Natural killer cell (primary cell): Measurements from ENCODE around the gene OXLD1. TPM values are rescaled to one million over a fixed set of nuclear protein-coding genes. Genes with fewer than 3 reads are reported as not detected.

Source experiments
- ATAC-seq, 3 donors: fragments of 150-1000 bp in 2 of 3; fragments of 200-7000 bp in 1 of 3; cut with Tn5 transposase; 1 replicate in 1 of 3; 2 replicates in 2 of 3; pipeline ENCODE4 v1.10.0; 2021; ENCODE audit warnings: mild to moderate bottlenecking in 2 of 3, moderate library complexity in 2 of 3
- DNase-seq, 2 donors: peaks; one replicate each; pipeline versions ENCODE4 v3.0.0 to v3.0.0-alpha.2; 2013 to 2021; ENCODE audit warnings: mixed read lengths in 1 of 2
- H3K27ac ChIP-seq: one replicate; pipeline ENCODE4 v1.5.1; 2013; ENCODE audit warnings: mild to moderate bottlenecking, low read length
- H3K27me3 ChIP-seq: one replicate; pipeline ENCODE4 v1.6.1; 2013; ENCODE audit warnings: low read length; ENCODE audit not compliant: control insufficient read depth, insufficient read depth
- H3K36me3 ChIP-seq: one replicate; pipeline ENCODE4 v1.6.1; 2013; ENCODE audit warnings: low read length; ENCODE audit not compliant: control insufficient read depth, insufficient read depth
- H3K4me1 ChIP-seq: one replicate; pipeline ENCODE4 v1.6.1; 2013; ENCODE audit warnings: low read length; ENCODE audit not compliant: control insufficient read depth, insufficient read depth
- H3K4me3 ChIP-seq: one replicate; pipeline ENCODE4 v1.5.1; 2013; ENCODE audit warnings: low read length
- H3K9me3 ChIP-seq: one replicate; pipeline ENCODE4 v1.6.1; 2013; ENCODE audit warnings: low read length; ENCODE audit not compliant: control insufficient read depth, insufficient read depth
- H3K27ac Mint-ChIP-seq, 2 donors: one replicate each; pipeline ENCODE4 v1.8.0; 2022; ENCODE audit warnings: mild to moderate bottlenecking in 2 of 2, mixed read lengths in 2 of 2, moderate library complexity in 1 of 2
- H3K27me3 Mint-ChIP-seq, 2 donors: one replicate each; pipeline ENCODE4 v1.8.0; 2022; ENCODE audit warnings: low read depth in 2 of 2, mixed read lengths in 2 of 2
- H3K36me3 Mint-ChIP-seq: one replicate; pipeline ENCODE4 v1.8.0; 2022; ENCODE audit warnings: mixed read lengths
- H3K4me1 Mint-ChIP-seq, 2 donors: one replicate each; pipeline ENCODE4 v1.8.0; 2022; ENCODE audit warnings: mixed read lengths in 2 of 2
- H3K4me3 Mint-ChIP-seq: one replicate; pipeline ENCODE4 v1.8.0; 2022; ENCODE audit warnings: mild to moderate bottlenecking, moderate library complexity, mixed read lengths
- H3K9me3 Mint-ChIP-seq, 2 donors: one replicate each; pipeline ENCODE4 v1.8.0; 2022; ENCODE audit warnings: mixed read lengths in 2 of 2
- CTCF ChIP-seq: fragments of 200-600 bp; IDR thresholded peaks from one replicate; pipeline ENCODE4 v1.8.0; 2022; ENCODE audit warnings: antibody characterized with exemption
- WGBS: methylation state at CpG from one replicate; pipeline ENCODE4 v1.1.7; 2013; ENCODE audit warnings: missing lambda C conversion rate; ENCODE audit not compliant: insufficient coverage; 5-methylcytosine and 5-hydroxymethylcytosine counted together
- intact Hi-C: fragments of 100-400 bp; cut with micrococcal nuclease; formaldehyde crosslinking; loops from one replicate; pipeline ENCODE4 v1.14.2; 2022
- total RNA-seq, 4 donors: library from RNA; stranded (reverse); fragments of 120-200 nt in 1 of 4; gene quantifications; one replicate each; pipeline versions ENCODE4 v1.2.3 to v1.2.4, GENCODE V29; 2013 to 2022

Gene OXLD1
- total RNA-seq, 3 donors from 2014 or later (not counting 1 experiment from before 2014, with no cell fraction given): 29.9 to 35.0 (median 32.4) TPM

- 81% methylated on average over 23 of the region's 23 CpGs for WGBS
- intact Hi-C loops: loop anchor here (5.0 kb wide), 1 partner anchor 34 kb away; the partner anchor contains the start of genes CCDC137 and OXLD1
- Histone ChIP-seq H3K4me1 (peaks cover 35% of the 10 kb centered on the region), H3K9me3 (no peaks in the 10 kb centered on the region), H3K27me3 (no peaks in the 10 kb centered on the region), H3K36me3 (peaks cover 40% of the 10 kb centered on the region), H3K27ac (peak overlapping the region; percentile 91), H3K4me3 (no peak overlapping the region)
- Mint-ChIP-seq H3K4me1 (peaks cover 14 to 25% of the 10 kb centered on the region in 2 donors), H3K36me3 (no peaks in the 10 kb centered on the region), H3K27me3 (no peaks in the 10 kb centered on the region), H3K9me3 (no peaks in the 10 kb centered on the region), H3K27ac (peak overlapping the region; percentile 94 to 95), H3K4me3 (peak overlapping the region; percentile 93)
- TF ChIP-seq CTCF: no peak
- ATAC-seq (no peak), DNase-seq (peak in 1 of 2 donors; percentile 45)
Observed at GRCh38 chr17:81701288-81702071, 35.1 kb upstream of the OXLD1 start.

GRCh38 chr17:81700353-81701287, 34.2 kb upstream of the OXLD1 start:
- Mint-ChIP-seq H3K36me3 (no peaks in the 10 kb centered on the region), H3K4me1 (peaks cover 14 to 25% of the 10 kb centered on the region in 2 donors), H3K4me3 (no peak overlapping the region), H3K27ac (peak overlapping the region; percentile 94 to 95), H3K27me3 (no peaks in the 10 kb centered on the region), H3K9me3 (no peaks in the 10 kb centered on the region)
- H3K27ac ChIP-seq: no peak overlapping the region
- H3K27me3 ChIP-seq: no peaks in the 10 kb centered on the region
- peaks cover 35% of the 10 kb centered on the region for H3K4me1 ChIP-seq
- H3K4me3 ChIP-seq: no peak overlapping the region
- no peak for DNase-seq
- H3K9me3 ChIP-seq: no peaks in the 10 kb centered on the region
- intact Hi-C loops: loop anchor here (5.0 kb wide), 1 partner anchor 33 kb away; the partner anchor contains the start of genes CCDC137 and OXLD1
- no peak for TF ChIP-seq CTCF
- 95% methylated on average over 25 of the region's 25 CpGs for WGBS
- H3K36me3 ChIP-seq: peaks cover 44% of the 10 kb centered on the region
- ATAC-seq: no peak

- Histone ChIP-seq H3K27ac (no peak overlapping the region), H3K36me3 (peaks cover 68% of the 10 kb centered on the region), H3K9me3 (no peaks in the 10 kb centered on the region), H3K27me3 (no peaks in the 10 kb centered on the region), H3K4me1 (peaks cover 19% of the 10 kb centered on the region), H3K4me3 (no peak overlapping the region)
- DNase-seq (no peak), ATAC-seq (no peak)
- intact Hi-C loops: no loop called here
- no peaks in the 10 kb centered on the region for H3K9me3 Mint-ChIP-seq
- H3K27me3 Mint-ChIP-seq: no peaks in the 10 kb centered on the region
- TF ChIP-seq CTCF: no peak
- 93% methylated on average over 24 of the region's 25 CpGs for WGBS
- peaks cover 9 to 17% of the 10 kb centered on the region in 2 donors for H3K4me1 Mint-ChIP-seq
- H3K27ac Mint-ChIP-seq: no peak overlapping the region
- no peaks in the 10 kb centered on the region for H3K36me3 Mint-ChIP-seq
- H3K4me3 Mint-ChIP-seq: no peak overlapping the region
Observed at GRCh38 chr17:81697261-81698044, 31.0 kb upstream of the OXLD1 start.
